OCI-LY7 (cell line): ENCODE data around the gene SND1.

ENCODE experiments used
- CTCF ChIP-seq: fragments of 200-600 bp; sonication (generic); conservative IDR thresholded peaks from 2 replicates; pipeline ENCODE4 v1.5.1; 2014; ENCODE audit warnings: mild to moderate bottlenecking, antibody characterized with exemption, low read length, moderate library complexity, mixed read lengths
- EZH2phosphoT487 ChIP-seq: fragments of 200-600 bp; sonication (generic); IDR thresholded peaks from 2 replicates; pipeline ENCODE4 v1.6.1; 2018; ENCODE audit warnings: low read depth, borderline replicate concordance, mild to moderate bottlenecking, mixed run types, antibody characterized with exemption, low read length, moderate library complexity, mixed read lengths

GRCh38 chr7:128081808-128082207, 429.8 kb downstream of the SND1 start:
- TF ChIP-seq EZH2phosphoT487: no peak
- TF ChIP-seq CTCF: no peak
